Measurements from ENCODE around the gene SHISAL1.

SHISAL1 gene

DNA sequence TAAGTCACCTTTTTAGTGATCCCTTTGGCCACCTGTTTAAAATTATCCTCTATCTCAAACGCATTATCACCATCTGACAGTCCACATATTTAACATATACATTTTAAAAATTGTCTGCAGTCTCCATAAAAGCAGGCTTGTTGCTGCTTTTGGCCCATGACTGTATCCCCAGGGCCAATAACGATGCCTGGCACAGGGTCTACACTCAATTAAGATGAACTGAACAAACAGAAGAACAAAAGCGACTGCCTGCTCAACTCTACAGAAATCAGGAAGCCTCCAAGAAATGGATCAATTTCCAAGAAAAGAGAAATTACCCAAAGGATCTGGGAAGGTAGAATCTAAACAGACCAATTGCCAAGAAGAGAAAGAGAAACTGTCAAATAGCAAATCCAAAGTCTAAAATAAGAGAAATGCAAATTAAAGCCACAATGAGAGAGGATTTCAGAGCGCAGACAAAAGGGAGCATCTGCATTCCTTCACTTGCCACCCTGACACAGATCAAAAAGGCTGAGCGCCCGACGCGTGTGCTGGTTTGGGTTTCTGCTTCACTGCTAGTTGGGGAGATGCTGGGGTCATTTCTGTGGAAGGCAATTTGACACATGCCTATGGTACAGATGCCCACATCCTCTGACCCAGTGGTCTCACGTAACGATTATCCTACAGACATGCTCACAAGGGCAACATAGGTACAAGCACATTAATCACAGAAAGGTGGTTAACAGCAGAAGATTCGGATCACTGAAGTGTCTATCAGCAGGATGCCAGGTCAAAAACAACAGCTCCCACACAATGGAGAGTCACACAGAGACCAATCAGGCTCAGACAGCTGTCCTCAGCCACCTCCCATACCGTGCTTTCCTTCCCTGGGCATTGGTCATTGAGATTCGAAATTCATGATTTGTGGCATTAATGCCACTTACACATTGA lies 55.9 kb downstream of the SHISAL1 start:
- no peaks in the 10 kb centered on the region for H3K9me3 ChIP-seq (replicated peaks; ENCODE audit: insufficient read depth, low read length)
- no peaks in the 10 kb centered on the region for H3K36me3 ChIP-seq (replicated peaks; ENCODE audit: insufficient read depth, low read length)
- H3K4me1 ChIP-seq (ENCODE audit: low read length): no peaks in the 10 kb centered on the region
- H3K4me3 ChIP-seq (ENCODE audit: low read length): no peak overlapping the region
- H3K27ac ChIP-seq (ENCODE audit: low read length): no peak overlapping the region
- DNase-seq: no peak
- H4K20me1 ChIP-seq (ENCODE audit: insufficient read depth, low read length): no peaks in the 10 kb centered on the region
- no peak overlapping the region for H2AFZ ChIP-seq (ENCODE audit: low read length)
- no peaks in the 10 kb centered on the region for H3K9me2 ChIP-seq (replicated peaks; ENCODE audit: insufficient read depth, low read length)
- TF ChIP-seq EZH2 (optimal IDR thresholded peaks at IDR 0.05; ENCODE audit: low read depth, low read length): no peak
- TF ChIP-seq, protein P1, sequence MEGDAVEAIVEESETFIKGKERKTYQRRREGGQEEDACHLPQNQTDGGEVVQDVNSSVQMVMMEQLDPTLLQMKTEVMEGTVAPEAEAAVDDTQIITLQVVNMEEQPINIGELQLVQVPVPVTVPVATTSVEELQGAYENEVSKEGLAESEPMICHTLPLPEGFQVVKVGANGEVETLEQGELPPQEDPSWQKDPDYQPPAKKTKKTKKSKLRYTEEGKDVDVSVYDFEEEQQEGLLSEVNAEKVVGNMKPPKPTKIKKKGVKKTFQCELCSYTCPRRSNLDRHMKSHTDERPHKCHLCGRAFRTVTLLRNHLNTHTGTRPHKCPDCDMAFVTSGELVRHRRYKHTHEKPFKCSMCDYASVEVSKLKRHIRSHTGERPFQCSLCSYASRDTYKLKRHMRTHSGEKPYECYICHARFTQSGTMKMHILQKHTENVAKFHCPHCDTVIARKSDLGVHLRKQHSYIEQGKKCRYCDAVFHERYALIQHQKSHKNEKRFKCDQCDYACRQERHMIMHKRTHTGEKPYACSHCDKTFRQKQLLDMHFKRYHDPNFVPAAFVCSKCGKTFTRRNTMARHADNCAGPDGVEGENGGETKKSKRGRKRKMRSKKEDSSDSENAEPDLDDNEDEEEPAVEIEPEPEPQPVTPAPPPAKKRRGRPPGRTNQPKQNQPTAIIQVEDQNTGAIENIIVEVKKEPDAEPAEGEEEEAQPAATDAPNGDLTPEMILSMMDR (IDR thresholded peaks at IDR 0.05; ENCODE audit: low read length): no peak
- TF ChIP-seq EZH2phosphoT487 (IDR thresholded peaks at IDR 0.05; ENCODE audit: low read length): no peak
- no peak overlapping the region for H3K4me2 ChIP-seq (ENCODE audit: low read depth, low read length)
- no peaks in the 10 kb centered on the region for H3K79me2 ChIP-seq (ENCODE audit: low read length)
- H3K27me3 ChIP-seq (replicated peaks; ENCODE audit: insufficient read depth, low read length): peaks cover 64% of the 10 kb centered on the region
- H3K9ac ChIP-seq (ENCODE audit: low read length): no peak overlapping the region
- H3F3A ChIP-seq (ENCODE audit: insufficient read depth, low read length): no peaks in the 10 kb centered on the region

- Histone ChIP-seq H3K79me2 (ENCODE audit: low read length) (no peaks in the 10 kb centered on the region), H3K27me3 (replicated peaks; ENCODE audit: insufficient read depth, low read length) (peaks cover 72% of the 10 kb centered on the region), H3F3A (ENCODE audit: insufficient read depth, low read length) (no peaks in the 10 kb centered on the region), H3K9ac (ENCODE audit: low read length) (no peak overlapping the region), H4K20me1 (ENCODE audit: insufficient read depth, low read length) (no peaks in the 10 kb centered on the region), H2AFZ (ENCODE audit: low read length) (no peak overlapping the region), H3K36me3 (replicated peaks; ENCODE audit: insufficient read depth, low read length) (no peaks in the 10 kb centered on the region), H3K4me2 (ENCODE audit: low read depth, low read length) (no peak overlapping the region), H3K9me3 (replicated peaks; ENCODE audit: insufficient read depth, low read length) (no peaks in the 10 kb centered on the region), H3K27ac (ENCODE audit: low read length) (no peak overlapping the region), H3K9me2 (replicated peaks; ENCODE audit: insufficient read depth, low read length) (no peaks in the 10 kb centered on the region), H3K4me3 (ENCODE audit: low read length) (no peak overlapping the region), H3K4me1 (ENCODE audit: low read length) (no peaks in the 10 kb centered on the region)
- TF ChIP-seq, protein P1 (IDR thresholded peaks at IDR 0.05; ENCODE audit: low read length): no peak
- TF ChIP-seq EZH2phosphoT487 (IDR thresholded peaks at IDR 0.05; ENCODE audit: low read length) (no peak), EZH2 (optimal IDR thresholded peaks at IDR 0.05; ENCODE audit: low read depth, low read length) (no peak)
- DNase-seq: no peak
These were observed 56.7 kb downstream of the SHISAL1 start for GRCh38 chr22:44256085-44256484.

DNA sequence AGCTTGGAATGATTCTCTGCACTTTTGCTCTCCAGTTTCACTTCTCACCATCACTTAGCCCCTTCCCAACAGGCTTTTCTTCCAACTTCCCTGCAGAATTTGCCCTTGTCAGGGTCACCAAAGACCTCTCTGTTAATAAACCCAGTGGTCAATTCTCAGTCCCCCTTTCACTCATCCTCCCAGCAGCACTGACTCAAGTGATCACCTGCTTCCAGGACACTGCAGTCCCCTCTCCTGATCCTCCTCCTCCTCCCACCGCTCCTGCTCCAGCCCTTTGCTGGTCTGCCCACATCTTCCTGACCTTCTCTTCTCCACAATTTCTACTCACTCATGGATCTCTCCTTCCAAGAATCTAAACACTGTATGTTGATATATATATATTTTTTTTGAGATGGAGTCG lies 57.9 kb downstream of the SHISAL1 start:
- Histone ChIP-seq H2AFZ (ENCODE audit: low read length) (no peak overlapping the region), H3K36me3 (replicated peaks; ENCODE audit: insufficient read depth, low read length) (no peaks in the 10 kb centered on the region), H3K9ac (ENCODE audit: low read length) (no peak overlapping the region), H3K27ac (ENCODE audit: low read length) (no peak overlapping the region), H3K4me3 (ENCODE audit: low read length) (no peak overlapping the region), H3K4me1 (ENCODE audit: low read length) (no peaks in the 10 kb centered on the region), H3K9me3 (replicated peaks; ENCODE audit: insufficient read depth, low read length) (no peaks in the 10 kb centered on the region), H3K9me2 (replicated peaks; ENCODE audit: insufficient read depth, low read length) (no peaks in the 10 kb centered on the region), H3K79me2 (ENCODE audit: low read length) (no peaks in the 10 kb centered on the region), H3K27me3 (replicated peaks; ENCODE audit: insufficient read depth, low read length) (peaks cover 80% of the 10 kb centered on the region), H4K20me1 (ENCODE audit: insufficient read depth, low read length) (no peaks in the 10 kb centered on the region), H3F3A (ENCODE audit: insufficient read depth, low read length) (no peaks in the 10 kb centered on the region), H3K4me2 (ENCODE audit: low read depth, low read length) (no peak overlapping the region)
- TF ChIP-seq EZH2phosphoT487 (IDR thresholded peaks at IDR 0.05; ENCODE audit: low read length): no peak
- TF ChIP-seq, protein P1 (IDR thresholded peaks at IDR 0.05; ENCODE audit: low read length): no peak
- TF ChIP-seq EZH2 (optimal IDR thresholded peaks at IDR 0.05; ENCODE audit: low read depth, low read length): no peak
- no peak for DNase-seq
